ENCODE data around the gene SC5D.

SC5D gene

DNA sequence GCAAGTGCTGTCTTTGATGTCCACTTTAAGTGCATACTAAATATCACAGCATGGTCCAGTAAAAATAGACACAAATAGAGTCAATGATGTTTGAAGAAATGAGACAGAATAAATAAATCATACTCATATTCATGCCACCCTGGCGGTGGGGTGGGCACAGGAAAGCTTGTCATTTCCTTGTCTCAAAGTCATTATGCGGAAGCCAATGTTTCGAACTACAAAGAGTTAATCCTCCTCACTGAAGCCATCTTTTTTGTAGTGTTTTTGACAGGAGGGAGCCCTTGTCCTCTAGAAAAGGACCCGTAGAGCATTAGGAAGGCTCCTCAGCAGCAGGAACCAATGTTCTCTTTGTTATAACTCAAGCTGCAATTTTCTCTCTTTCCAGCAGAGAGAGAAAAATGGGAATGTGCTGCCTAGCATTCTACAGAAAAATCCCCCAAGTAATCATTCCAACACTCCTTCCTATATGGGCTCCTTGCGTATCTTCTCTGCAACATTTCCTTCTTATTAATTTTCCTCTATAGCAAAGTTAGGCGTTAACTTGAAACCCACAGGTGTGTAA lies 30.6 kb downstream of the SC5D start:
- H3K4me3 ChIP-seq (ENCODE audit: low read depth in 1 of 5, low read length in 5 of 5): no peak overlapping the region
- H3K4me1 ChIP-seq (ENCODE audit: control insufficient read depth in 5 of 5, insufficient read depth in 5 of 5, low read length in 5 of 5): no peaks in the 10 kb centered on the region
- no peaks in the 10 kb centered on the region for H3K9me3 ChIP-seq (ENCODE audit: control insufficient read depth in 5 of 5, low read length in 5 of 5)
- peaks cover 0 to 3% (median 0%) of the 10 kb centered on the region in 5 donors for H3K27me3 ChIP-seq (ENCODE audit: control insufficient read depth in 5 of 5, insufficient read depth in 4 of 5, low read length in 5 of 5)
- no peak overlapping the region for H3K9ac ChIP-seq (ENCODE audit: low read length in 5 of 5)
- no peak overlapping the region for H3K27ac ChIP-seq (ENCODE audit: low read depth, low read length)
- no peaks in the 10 kb centered on the region for H3K36me3 ChIP-seq (ENCODE audit: control insufficient read depth in 5 of 5, insufficient read depth in 5 of 5, low read length in 5 of 5)

DNA sequence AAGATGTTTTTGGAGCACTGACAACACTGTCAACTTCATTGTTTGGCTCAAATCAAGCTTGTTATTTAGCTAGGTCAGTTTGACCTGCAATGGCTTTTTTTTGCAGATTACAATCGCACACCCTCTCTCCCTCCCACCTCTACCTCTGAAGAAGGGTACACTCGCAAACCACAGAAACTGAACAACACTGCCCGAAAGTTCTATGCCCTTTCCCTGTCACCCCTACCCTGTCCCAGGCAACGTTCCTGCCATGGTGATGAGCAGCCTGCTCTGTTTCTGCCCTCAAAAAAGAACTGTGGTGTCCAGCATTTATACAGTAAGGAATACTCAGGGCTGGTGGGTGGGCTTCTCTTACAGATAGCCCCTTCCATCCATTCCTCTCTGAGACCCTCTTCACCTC lies 33.7 kb downstream of the SC5D start:
- Histone ChIP-seq H3K36me3 (ENCODE audit: control insufficient read depth in 5 of 5, insufficient read depth in 5 of 5, low read length in 5 of 5) (no peaks in the 10 kb centered on the region), H3K27ac (ENCODE audit: low read depth, low read length) (no peak overlapping the region), H3K9me3 (ENCODE audit: control insufficient read depth in 5 of 5, low read length in 5 of 5) (no peaks in the 10 kb centered on the region), H3K9ac (ENCODE audit: low read length in 5 of 5) (no peak overlapping the region), H3K27me3 (ENCODE audit: control insufficient read depth in 5 of 5, insufficient read depth in 4 of 5, low read length in 5 of 5) (peaks cover 0 to 4% (median 0%) of the 10 kb centered on the region in 5 donors), H3K4me1 (ENCODE audit: control insufficient read depth in 5 of 5, insufficient read depth in 5 of 5, low read length in 5 of 5) (peaks cover 0 to 11% (median 6%) of the 10 kb centered on the region in 5 donors), H3K4me3 (ENCODE audit: low read depth in 1 of 5, low read length in 5 of 5) (no peak overlapping the region)

DNA sequence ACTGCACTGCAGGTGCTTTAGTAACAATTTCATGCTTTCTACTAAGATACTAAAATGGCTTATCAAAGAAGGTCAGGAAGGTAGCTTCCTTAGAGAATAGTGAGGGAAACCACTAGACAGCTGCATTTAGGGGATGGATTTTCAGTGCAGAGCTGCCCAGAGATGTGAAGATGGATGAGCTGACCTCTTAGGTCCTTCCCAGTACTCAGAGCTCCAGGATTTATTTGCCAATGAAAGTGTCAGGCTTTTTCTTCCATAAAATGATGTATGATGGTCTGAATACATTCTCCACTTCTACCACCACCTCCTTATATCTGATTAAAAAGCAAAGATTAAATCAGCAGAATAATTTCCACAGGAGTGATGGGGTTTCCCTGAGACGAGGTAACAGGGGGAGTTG lies 35.0 kb downstream of the SC5D start:
- Histone ChIP-seq H3K4me1 (ENCODE audit: control insufficient read depth in 5 of 5, insufficient read depth in 5 of 5, low read length in 5 of 5) (peaks cover 0 to 11% (median 6%) of the 10 kb centered on the region in 5 donors), H3K36me3 (ENCODE audit: control insufficient read depth in 5 of 5, insufficient read depth in 5 of 5, low read length in 5 of 5) (no peaks in the 10 kb centered on the region), H3K27ac (ENCODE audit: low read depth, low read length) (no peak overlapping the region)

DNA sequence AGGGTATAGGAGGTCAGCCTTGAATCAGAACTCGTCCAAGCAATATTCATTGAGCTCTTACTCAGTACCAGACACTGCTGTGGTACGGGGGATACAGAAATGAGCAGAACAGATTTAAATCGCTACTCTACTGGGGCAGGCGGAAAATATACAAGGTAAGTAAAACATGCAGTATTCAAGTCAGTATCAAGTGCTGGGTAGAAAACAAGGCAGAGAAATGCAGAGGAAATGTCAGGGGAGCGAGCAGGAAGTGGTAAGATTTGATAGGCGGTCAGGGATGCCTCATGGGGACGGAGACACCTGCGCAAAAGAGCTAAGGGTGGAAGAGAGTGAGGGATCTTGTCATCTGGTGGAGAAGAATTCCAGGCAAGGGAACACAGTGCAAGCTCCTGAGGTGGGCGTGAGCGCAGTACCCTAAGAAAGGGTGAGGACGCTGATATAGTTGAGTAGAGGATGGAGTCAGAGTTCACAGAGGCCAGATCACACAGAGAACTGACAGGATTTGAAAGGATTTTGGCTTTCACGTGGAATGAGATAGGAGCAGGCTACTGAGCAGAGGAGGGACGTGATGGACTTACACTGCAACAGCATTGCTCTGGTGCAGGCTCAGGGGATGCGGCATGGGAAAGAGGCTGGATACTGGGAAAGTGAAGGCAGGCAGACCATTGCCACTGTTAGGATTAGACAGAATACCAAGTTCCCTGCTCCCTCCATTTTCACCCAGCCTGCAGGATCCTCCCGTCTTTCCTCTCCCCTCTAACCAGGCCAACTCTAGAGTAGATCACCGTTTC lies 35.8 kb downstream of the SC5D start:
- H3K9ac ChIP-seq (ENCODE audit: low read length in 5 of 5): no peak overlapping the region
- no peak overlapping the region for H3K27ac ChIP-seq (ENCODE audit: low read depth, low read length)
- H3K4me1 ChIP-seq (ENCODE audit: control insufficient read depth in 5 of 5, insufficient read depth in 5 of 5, low read length in 5 of 5): peaks cover 0 to 11% (median 6%) of the 10 kb centered on the region in 5 donors
- no peaks in the 10 kb centered on the region for H3K9me3 ChIP-seq (ENCODE audit: control insufficient read depth in 5 of 5, low read length in 5 of 5)
- H3K27me3 ChIP-seq (ENCODE audit: control insufficient read depth in 5 of 5, insufficient read depth in 4 of 5, low read length in 5 of 5): peaks cover 0 to 4% (median 0%) of the 10 kb centered on the region in 5 donors
- H3K4me3 ChIP-seq (ENCODE audit: low read depth in 1 of 5, low read length in 5 of 5): no peak overlapping the region
- no peaks in the 10 kb centered on the region for H3K36me3 ChIP-seq (ENCODE audit: control insufficient read depth in 5 of 5, insufficient read depth in 5 of 5, low read length in 5 of 5)

More for the DNA sequence above, 35.0 kb downstream of the SC5D start:
- H3K9me3 ChIP-seq (ENCODE audit: control insufficient read depth in 5 of 5, low read length in 5 of 5): no peaks in the 10 kb centered on the region
- H3K4me3 ChIP-seq (ENCODE audit: low read depth in 1 of 5, low read length in 5 of 5): no peak overlapping the region
- no peak overlapping the region for H3K9ac ChIP-seq (ENCODE audit: low read length in 5 of 5)
- H3K27me3 ChIP-seq (ENCODE audit: control insufficient read depth in 5 of 5, insufficient read depth in 4 of 5, low read length in 5 of 5): peaks cover 0 to 4% (median 0%) of the 10 kb centered on the region in 5 donors

DNA sequence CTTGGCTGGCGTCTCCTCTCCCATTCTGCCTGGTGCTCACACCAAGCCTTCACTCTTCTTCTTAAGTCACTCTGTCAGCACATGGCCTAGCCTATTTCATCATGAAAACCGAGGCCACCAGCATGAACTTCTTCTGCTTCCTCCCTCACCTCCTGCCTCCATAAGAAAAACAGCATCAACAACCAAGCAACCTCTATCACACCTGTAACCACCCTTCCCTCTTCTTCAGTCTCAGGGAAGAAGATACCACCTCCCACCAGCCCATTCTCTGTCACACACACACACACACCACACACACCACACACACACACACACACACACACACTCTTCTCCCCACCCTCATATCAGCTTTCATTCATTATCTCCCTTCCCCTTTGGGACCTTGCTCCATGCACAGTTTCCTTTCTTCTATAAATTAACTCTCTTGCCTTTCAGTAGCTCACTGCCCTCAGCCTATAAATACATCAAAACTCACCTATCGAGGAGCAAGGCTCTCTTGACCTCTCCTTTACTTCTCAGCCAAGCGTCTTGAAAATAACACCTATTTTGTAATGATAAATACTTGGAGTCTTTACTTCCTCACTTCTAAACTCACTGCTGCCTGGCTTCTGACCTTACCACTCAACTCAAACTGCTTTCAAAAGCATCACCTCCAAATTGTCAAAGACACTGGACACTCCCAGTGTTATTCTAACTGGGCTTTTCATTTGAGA lies 36.6 kb downstream of the SC5D start:
- Histone ChIP-seq H3K9ac (ENCODE audit: low read length in 5 of 5) (no peak overlapping the region), H3K4me1 (ENCODE audit: control insufficient read depth in 5 of 5, insufficient read depth in 5 of 5, low read length in 5 of 5) (peaks cover 0 to 11% (median 6%) of the 10 kb centered on the region in 5 donors), H3K4me3 (ENCODE audit: low read depth in 1 of 5, low read length in 5 of 5) (no peak overlapping the region), H3K27me3 (ENCODE audit: control insufficient read depth in 5 of 5, insufficient read depth in 4 of 5, low read length in 5 of 5) (peaks cover 0 to 4% (median 0%) of the 10 kb centered on the region in 5 donors), H3K36me3 (ENCODE audit: control insufficient read depth in 5 of 5, insufficient read depth in 5 of 5, low read length in 5 of 5) (no peaks in the 10 kb centered on the region), H3K27ac (ENCODE audit: low read depth, low read length) (no peak overlapping the region), H3K9me3 (ENCODE audit: control insufficient read depth in 5 of 5, low read length in 5 of 5) (no peaks in the 10 kb centered on the region)

DNA sequence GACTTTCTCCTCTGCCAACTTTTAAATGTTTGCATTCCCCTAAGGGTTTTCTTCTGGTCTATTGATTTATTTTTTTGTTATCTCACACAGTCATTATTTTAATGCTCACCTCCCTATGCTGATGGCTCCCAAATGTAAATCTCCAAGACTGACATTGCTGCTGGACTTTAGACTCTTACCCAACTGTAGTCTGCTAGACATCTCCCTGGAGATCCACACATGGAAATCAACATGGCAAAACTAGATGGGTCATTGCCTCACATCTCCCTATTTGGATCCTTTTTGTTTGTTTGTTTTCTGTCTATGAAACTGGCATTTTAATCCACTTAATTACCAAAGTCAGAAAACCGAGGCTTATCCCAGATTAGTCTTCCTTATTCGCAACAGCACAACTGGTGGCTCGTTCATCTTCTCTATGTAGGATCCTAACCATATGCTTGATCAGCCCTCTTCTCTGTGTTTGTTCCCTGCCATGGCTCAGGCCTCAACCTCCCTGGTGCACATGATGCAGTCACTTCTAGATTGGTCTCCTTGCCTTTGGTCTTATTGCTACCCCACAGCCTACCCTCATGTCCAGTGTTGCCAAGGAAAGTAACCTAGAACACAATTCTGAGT lies 37.3 kb downstream of the SC5D start:
- Histone ChIP-seq H3K36me3 (ENCODE audit: control insufficient read depth in 5 of 5, insufficient read depth in 5 of 5, low read length in 5 of 5) (no peaks in the 10 kb centered on the region), H3K4me3 (ENCODE audit: low read depth in 1 of 5, low read length in 5 of 5) (no peak overlapping the region), H3K27me3 (ENCODE audit: control insufficient read depth in 5 of 5, insufficient read depth in 4 of 5, low read length in 5 of 5) (peaks cover 0 to 4% (median 0%) of the 10 kb centered on the region in 5 donors), H3K4me1 (ENCODE audit: control insufficient read depth in 5 of 5, insufficient read depth in 5 of 5, low read length in 5 of 5) (peaks cover 0 to 11% (median 10%) of the 10 kb centered on the region in 5 donors), H3K9me3 (ENCODE audit: control insufficient read depth in 5 of 5, low read length in 5 of 5) (no peaks in the 10 kb centered on the region), H3K27ac (ENCODE audit: low read depth, low read length) (no peak overlapping the region), H3K9ac (ENCODE audit: low read length in 5 of 5) (no peak overlapping the region)

DNA sequence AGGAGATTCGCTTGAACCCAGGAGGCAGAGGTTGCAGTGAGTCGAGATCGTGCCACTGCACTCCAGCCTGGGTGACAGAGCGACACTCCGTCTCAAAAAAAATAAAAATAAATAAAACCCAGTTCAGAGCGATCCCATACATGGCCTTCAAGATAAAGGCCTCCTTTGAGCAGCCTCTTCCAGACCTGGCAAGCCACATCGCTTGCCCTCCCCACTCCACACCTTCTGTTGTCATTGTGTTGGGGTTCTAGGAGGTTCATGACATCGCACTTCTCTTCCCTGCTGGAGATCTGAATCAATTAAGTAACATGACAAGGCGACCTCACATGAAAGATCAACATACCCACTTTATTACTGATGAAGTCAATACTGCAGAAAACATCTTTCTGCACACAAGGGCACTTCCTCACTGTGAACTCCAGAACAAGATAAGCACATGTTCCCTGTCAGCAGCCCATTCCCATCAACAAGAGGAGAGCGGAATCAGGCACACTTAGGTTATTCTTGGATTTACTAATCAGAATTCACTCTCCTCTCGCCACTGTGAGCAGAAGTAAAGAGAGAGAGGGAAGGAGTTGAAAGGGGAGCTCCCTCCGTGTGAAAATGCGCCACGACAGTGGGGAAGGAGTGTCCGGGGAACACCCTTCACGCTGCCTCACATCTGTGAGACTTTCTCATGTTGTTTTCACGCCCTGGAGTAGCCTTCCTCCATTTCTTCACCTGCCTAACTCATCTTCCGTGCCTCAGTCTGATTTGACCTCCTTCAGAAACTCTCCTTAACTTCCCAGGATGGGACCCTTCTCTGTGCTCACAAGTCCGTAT lies 38.3 kb downstream of the SC5D start:
- H3K9me3 ChIP-seq (ENCODE audit: control insufficient read depth in 5 of 5, low read length in 5 of 5): no peaks in the 10 kb centered on the region
- H3K4me3 ChIP-seq (ENCODE audit: low read depth in 1 of 5, low read length in 5 of 5): no peak overlapping the region
- peaks cover 0 to 11% (median 10%) of the 10 kb centered on the region in 5 donors for H3K4me1 ChIP-seq (ENCODE audit: control insufficient read depth in 5 of 5, insufficient read depth in 5 of 5, low read length in 5 of 5)
- H3K36me3 ChIP-seq (ENCODE audit: control insufficient read depth in 5 of 5, insufficient read depth in 5 of 5, low read length in 5 of 5): no peaks in the 10 kb centered on the region
- peaks cover 0 to 4% (median 0%) of the 10 kb centered on the region in 5 donors for H3K27me3 ChIP-seq (ENCODE audit: control insufficient read depth in 5 of 5, insufficient read depth in 4 of 5, low read length in 5 of 5)
- no peak overlapping the region for H3K9ac ChIP-seq (ENCODE audit: low read length in 5 of 5)
- H3K27ac ChIP-seq (ENCODE audit: low read depth, low read length): no peak overlapping the region

DNA sequence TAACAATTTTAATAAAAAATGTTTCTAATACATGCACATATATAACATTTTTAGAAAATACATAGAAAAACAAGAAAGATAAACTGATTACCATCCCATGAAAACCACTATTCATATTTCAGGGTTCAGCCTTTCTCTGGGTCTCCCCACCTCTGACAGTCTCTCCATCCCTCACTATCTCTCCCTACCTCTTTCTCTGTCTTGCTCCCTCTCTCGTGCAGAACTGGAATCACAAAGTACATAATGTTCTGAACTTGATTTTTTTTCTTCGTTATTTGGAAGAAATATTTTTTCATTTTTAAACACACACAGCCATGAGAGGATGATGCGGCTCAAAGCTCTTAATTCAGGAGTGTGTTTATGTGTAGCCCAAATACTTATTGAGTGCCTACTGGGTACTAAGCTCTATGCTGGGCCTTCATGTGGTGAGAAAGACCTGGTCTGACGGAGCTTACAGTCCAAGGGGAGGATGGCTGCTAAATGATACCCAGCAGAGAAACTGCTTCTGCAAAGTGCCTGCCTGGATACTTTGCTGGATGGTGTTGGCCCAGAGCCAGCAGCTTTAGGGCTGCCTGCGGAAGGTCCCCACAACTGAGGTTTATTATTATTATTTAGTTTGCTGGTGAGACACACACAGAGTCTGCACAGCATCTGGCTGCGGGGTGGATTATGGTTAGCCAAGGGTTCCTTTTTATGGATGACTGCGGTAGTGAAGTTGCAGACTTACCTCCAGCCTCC lies 42.6 kb downstream of the SC5D start:
- no peak overlapping the region for H3K9ac ChIP-seq (ENCODE audit: low read length in 5 of 5)
- no peaks in the 10 kb centered on the region for H3K9me3 ChIP-seq (ENCODE audit: control insufficient read depth in 5 of 5, low read length in 5 of 5)
- H3K4me1 ChIP-seq (ENCODE audit: control insufficient read depth in 5 of 5, insufficient read depth in 5 of 5, low read length in 5 of 5): peaks cover 0 to 21% (median 11%) of the 10 kb centered on the region in 5 donors
- H3K4me3 ChIP-seq (ENCODE audit: low read depth in 1 of 5, low read length in 5 of 5): no peak overlapping the region
- no peak overlapping the region for H3K27ac ChIP-seq (ENCODE audit: low read depth, low read length)
- no peaks in the 10 kb centered on the region for H3K36me3 ChIP-seq (ENCODE audit: control insufficient read depth in 5 of 5, insufficient read depth in 5 of 5, low read length in 5 of 5)
- H3K27me3 ChIP-seq (ENCODE audit: control insufficient read depth in 5 of 5, insufficient read depth in 4 of 5, low read length in 5 of 5): peaks cover 0 to 4% (median 0%) of the 10 kb centered on the region in 5 donors
